Activated T-cell treated with anti-CD3 and anti-CD28 coated beads, Interleukin-2, amount 50 U/mL, for 48 hours (primary cell): ENCODE data around the gene KLRC4.

ENCODE experiments used
- DNase-seq, 2 experiments: peaks; one replicate each; pipeline ENCODE4 v3.0.0-alpha.2; 2020

KLRC4 gene

GRCh38 chr12:10366875-10367274 is 42.7 kb downstream of the KLRC4 start:
- no peak for DNase-seq

GRCh38 chr12:10365696-10366405 is 43.7 kb downstream of the KLRC4 start:
- DNase-seq = no peak

- DNase-seq = peak; percentile 54 to 66
Observed at GRCh38 chr12:10364815-10365622, 44.5 kb downstream of the KLRC4 start.

- peak; percentile 56 to 59 for DNase-seq
Observed at GRCh38 chr12:10363914-10364814, 45.4 kb downstream of the KLRC4 start.

GRCh38 chr12:10363658-10363913 is 46.0 kb downstream of the KLRC4 start:
- no peak for DNase-seq

- DNase-seq = no peak
Observed at GRCh38 chr12:10362828-10363657, 46.5 kb downstream of the KLRC4 start.

- no peak for DNase-seq
Observed at GRCh38 chr12:10362325-10362724, 47.2 kb downstream of the KLRC4 start.

- DNase-seq = no peak
Observed at GRCh38 chr12:10361622-10362021, 47.9 kb downstream of the KLRC4 start.

GRCh38 chr12:10361084-10361483 is 48.5 kb downstream of the KLRC4 start:
- no peak for DNase-seq

- DNase-seq = no peak
Observed at GRCh38 chr12:10358969-10359368, 50.6 kb downstream of the KLRC4 start.

- no peak for DNase-seq
Observed at GRCh38 chr12:10358131-10358530, 51.4 kb downstream of the KLRC4 start.
